HL-60 (cell line): ENCODE data around the gene XNDC1N.

Source experiments
- CTCF ChIP-seq: IDR thresholded peaks from one replicate; pipeline ENCODE4 v1.5.1; 2011; ENCODE audit warnings: low read length, control low read depth, inconsistent platforms; ENCODE audit not compliant: insufficient read depth
- GABPA ChIP-seq: IDR thresholded peaks from 2 replicates; pipeline ENCODE4 v1.6.1; 2012; ENCODE audit warnings: low read depth
- POLR2AphosphoS5 ChIP-seq: IDR thresholded peaks from 2 replicates; pipeline ENCODE4 v1.6.1; 2012; ENCODE audit warnings: low read depth
- REST ChIP-seq: IDR thresholded peaks from 2 replicates; pipeline ENCODE4 v1.6.1; 2012; ENCODE audit warnings: low read depth; ENCODE audit not compliant: insufficient replicate concordance

- TF ChIP-seq CTCF (no peak), POLR2AphosphoS5 (no peak), REST (no peak), GABPA (no peak)
These were observed 32.4 kb downstream of the XNDC1N start for GRCh38 chr11:71895961-71896360.
